Trophoblast cell (in vitro differentiated cells and primary cell): ENCODE results near the gene PIK3R5.

Source experiments
- DNase-seq, 2 donors: peaks; one replicate each; pipeline ENCODE4 v3.0.0-alpha.2; 2016
- H2AFZ ChIP-seq: 2 replicates; pipeline ENCODE4 v1.6.1; 2013; ENCODE audit warnings: low read length, moderate library complexity, mild to moderate bottlenecking; ENCODE audit not compliant: insufficient read depth, poor library complexity
- H2AK5ac ChIP-seq: 2 replicates; pipeline ENCODE4 v1.6.1; 2013; ENCODE audit warnings: mild to moderate bottlenecking, low read length
- H2BK120ac ChIP-seq: 2 replicates; pipeline ENCODE4 v1.6.1; 2013; ENCODE audit warnings: low read length, mild to moderate bottlenecking, moderate library complexity; ENCODE audit not compliant: insufficient read depth, poor library complexity
- H2BK12ac ChIP-seq: 2 replicates; pipeline ENCODE4 v1.6.1; 2013; ENCODE audit warnings: mild to moderate bottlenecking, low read length, moderate library complexity
- H2BK5ac ChIP-seq: 2 replicates; pipeline ENCODE4 v1.6.1; 2013; ENCODE audit warnings: low read length, low read depth, moderate library complexity, mild to moderate bottlenecking; ENCODE audit not compliant: poor library complexity
- H3K14ac ChIP-seq: 2 replicates; pipeline ENCODE4 v1.6.1; 2013; ENCODE audit warnings: mild to moderate bottlenecking, low read length
- H3K18ac ChIP-seq: 2 replicates; pipeline ENCODE4 v1.6.1; 2013; ENCODE audit warnings: mild to moderate bottlenecking, low read length
- H3K23ac ChIP-seq: 2 replicates; pipeline ENCODE4 v1.6.1; 2013; ENCODE audit warnings: low read length
- H3K27ac ChIP-seq: 2 replicates; pipeline ENCODE4 v1.5.1; 2013; ENCODE audit warnings: low read depth, mild to moderate bottlenecking, inconsistent platforms, low read length, moderate library complexity
- H3K27me3 ChIP-seq: 2 replicates; pipeline ENCODE4 v1.6.1; 2013; ENCODE audit warnings: inconsistent platforms, mild to moderate bottlenecking, low read length, moderate library complexity; ENCODE audit not compliant: insufficient read depth
- H3K36me3 ChIP-seq, 2 experiments: 1 replicate in 1 of 2; 2 replicates in 1 of 2; pipeline ENCODE4 v1.6.1; 2013; ENCODE audit warnings: low read length in 2 of 2, mild to moderate bottlenecking in 2 of 2, moderate library complexity in 1 of 2; ENCODE audit not compliant: insufficient read depth in 2 of 2, control insufficient read depth in 1 of 2
- H3K4ac ChIP-seq: 2 replicates; pipeline ENCODE4 v1.6.1; 2013; ENCODE audit warnings: low read depth, mild to moderate bottlenecking, low read length, moderate library complexity
- H3K4me1 ChIP-seq, 2 experiments: 1 replicate in 1 of 2; 2 replicates in 1 of 2; pipeline ENCODE4 v1.6.1; 2013; ENCODE audit warnings: low read length in 2 of 2, mild to moderate bottlenecking in 2 of 2, moderate library complexity in 1 of 2; ENCODE audit not compliant: insufficient read depth in 2 of 2, control insufficient read depth in 1 of 2
- H3K4me2 ChIP-seq: 2 replicates; pipeline ENCODE4 v1.6.1; 2013; ENCODE audit warnings: inconsistent platforms, mild to moderate bottlenecking, low read length, moderate library complexity
- H3K4me3 ChIP-seq: 2 replicates; pipeline ENCODE4 v1.5.1; 2013; ENCODE audit warnings: mild to moderate bottlenecking, low read depth, low read length, inconsistent platforms
- H3K79me1 ChIP-seq: one replicate; pipeline ENCODE4 v1.6.1; 2013; ENCODE audit warnings: low read length
- H3K79me2 ChIP-seq: 2 replicates; pipeline ENCODE4 v1.6.1; 2013; ENCODE audit warnings: low read length, mild to moderate bottlenecking; ENCODE audit not compliant: control insufficient read depth, insufficient read depth, poor library complexity
- H3K9ac ChIP-seq: 2 replicates; pipeline ENCODE4 v1.6.1; 2013; ENCODE audit warnings: mild to moderate bottlenecking, low read length
- H3K9me3 ChIP-seq: 2 replicates; pipeline ENCODE4 v1.6.1; 2013; ENCODE audit warnings: low read depth, mild to moderate bottlenecking, control low read depth, inconsistent platforms, low read length; ENCODE audit not compliant: insufficient read depth
- H4K12ac ChIP-seq: 2 replicates; pipeline ENCODE4 v1.6.1; 2013; ENCODE audit warnings: low read depth, mild to moderate bottlenecking, low read length, moderate library complexity
- H4K8ac ChIP-seq: 2 replicates; pipeline ENCODE4 v1.6.1; 2013; ENCODE audit warnings: low read depth, mild to moderate bottlenecking, low read length, moderate library complexity
- H4K91ac ChIP-seq: one replicate; pipeline ENCODE4 v1.6.1; 2013; ENCODE audit warnings: low read depth, mild to moderate bottlenecking, low read length, moderate library complexity
- WGBS: extraction: QIAGEN DNeasy Blood & Tissue Kit; methylation state at CpG from one replicate; pipeline ENCODE4 v1.1.7; 2013; ENCODE audit warnings: missing lambda C conversion rate; ENCODE audit not compliant: insufficient read length, insufficient coverage; ENCODE audit errors: extremely low coverage; 5-methylcytosine and 5-hydroxymethylcytosine counted together

Gene PIK3R5

GRCh38 chr17:8946476-8946875 is 19.0 kb downstream of the PIK3R5 start:
- Histone ChIP-seq H4K12ac (no peak overlapping the region), H3K4me3 (no peak overlapping the region), H2AFZ (no peak overlapping the region), H3K4me1 (no peaks in the 10 kb centered on the region), H2AK5ac (no peak overlapping the region), H3K18ac (no peak overlapping the region), H3K9ac (no peak overlapping the region), H3K36me3 (no peaks in the 10 kb centered on the region), H4K91ac (no peak overlapping the region), H3K9me3 (peaks cover 5% of the 10 kb centered on the region), H3K14ac (no peak overlapping the region), H2BK5ac (no peak overlapping the region), H3K27ac (no peak overlapping the region), H3K79me1 (no peaks in the 10 kb centered on the region), H3K27me3 (no peaks in the 10 kb centered on the region), H4K8ac (no peak overlapping the region), H3K4me2 (no peak overlapping the region), H3K23ac (no peak overlapping the region), H3K79me2 (no peaks in the 10 kb centered on the region), H3K4ac (no peak overlapping the region), H2BK12ac (no peak overlapping the region), H2BK120ac (no peak overlapping the region)
- WGBS: no CpG with 5 or more reads among the region's 6 CpGs
- DNase-seq: no peak

GRCh38 chr17:8946071-8946470 is 19.4 kb downstream of the PIK3R5 start:
- Histone ChIP-seq H3K23ac (no peak overlapping the region), H2BK120ac (no peak overlapping the region), H3K4me3 (no peak overlapping the region), H4K91ac (no peak overlapping the region), H2BK12ac (no peak overlapping the region), H3K14ac (no peak overlapping the region), H3K4me2 (no peak overlapping the region), H3K18ac (no peak overlapping the region), H2AFZ (no peak overlapping the region), H4K8ac (no peak overlapping the region), H3K79me1 (no peaks in the 10 kb centered on the region), H2BK5ac (no peak overlapping the region), H3K9ac (no peak overlapping the region), H2AK5ac (no peak overlapping the region), H3K4ac (no peak overlapping the region), H4K12ac (no peak overlapping the region), H3K79me2 (no peaks in the 10 kb centered on the region), H3K9me3 (peaks cover 5% of the 10 kb centered on the region), H3K4me1 (no peaks in the 10 kb centered on the region), H3K27ac (no peak overlapping the region), H3K27me3 (no peaks in the 10 kb centered on the region), H3K36me3 (no peaks in the 10 kb centered on the region)
- no CpG with 5 or more reads among the region's 8 CpGs for WGBS
- no peak for DNase-seq

- WGBS: no CpG with 5 or more reads among the region's 4 CpGs
- Histone ChIP-seq H2AFZ (no peak overlapping the region), H4K12ac (no peak overlapping the region), H3K79me2 (no peaks in the 10 kb centered on the region), H3K4me1 (no peaks in the 10 kb centered on the region), H2AK5ac (no peak overlapping the region), H3K4me3 (no peak overlapping the region), H4K91ac (no peak overlapping the region), H3K27ac (no peak overlapping the region), H3K4ac (no peak overlapping the region), H3K23ac (no peak overlapping the region), H2BK120ac (no peak overlapping the region), H3K36me3 (no peaks in the 10 kb centered on the region), H3K27me3 (no peaks in the 10 kb centered on the region), H3K9me3 (peaks cover 5% of the 10 kb centered on the region), H4K8ac (no peak overlapping the region), H3K9ac (no peak overlapping the region), H3K18ac (no peak overlapping the region), H2BK5ac (no peak overlapping the region), H3K14ac (no peak overlapping the region), H3K4me2 (no peak overlapping the region), H3K79me1 (no peaks in the 10 kb centered on the region), H2BK12ac (no peak overlapping the region)
- DNase-seq: no peak
Observed at GRCh38 chr17:8944748-8945147, 20.8 kb downstream of the PIK3R5 start.

- Histone ChIP-seq H3K4me2 (no peak overlapping the region), H3K79me1 (no peaks in the 10 kb centered on the region), H3K4me1 (no peaks in the 10 kb centered on the region), H3K79me2 (no peaks in the 10 kb centered on the region), H3K36me3 (no peaks in the 10 kb centered on the region), H3K9ac (no peak overlapping the region), H4K8ac (no peak overlapping the region), H3K23ac (no peak overlapping the region), H2BK120ac (no peak overlapping the region), H2BK12ac (no peak overlapping the region), H3K4ac (no peak overlapping the region), H4K12ac (no peak overlapping the region), H3K14ac (no peak overlapping the region), H3K9me3 (peaks cover 5% of the 10 kb centered on the region), H4K91ac (no peak overlapping the region), H3K27me3 (no peaks in the 10 kb centered on the region), H3K18ac (no peak overlapping the region), H3K4me3 (no peak overlapping the region), H3K27ac (no peak overlapping the region), H2BK5ac (no peak overlapping the region), H2AK5ac (no peak overlapping the region), H2AFZ (no peak overlapping the region)
- DNase-seq: no peak
Observed at GRCh38 chr17:8944083-8944482, 21.4 kb downstream of the PIK3R5 start.
